Mucosa of descending colon (tissue), 3 donors: Measurements from ENCODE around the gene PUS7L. TPM values are rescaled to one million over a fixed set of nuclear protein-coding genes. Genes with fewer than 3 reads are reported as not detected.

ENCODE experiments used
- ATAC-seq: fragments of 200-7000 bp; cut with Tn5 transposase; one replicate; pipeline ENCODE4 v1.9.1; 2020; ENCODE audit warnings: mild to moderate bottlenecking, moderate library complexity
- DNase-seq, 3 donors: peaks; one replicate each; pipeline ENCODE4 v3.0.0-alpha.2; 2020
- H3K36me3 ChIP-seq: fragments of 200-600 bp; one replicate; pipeline ENCODE4 v1.8.0; 2021; ENCODE audit warnings: low read depth, mild to moderate bottlenecking
- H3K4me1 ChIP-seq: fragments of 200-600 bp; one replicate; pipeline ENCODE4 v1.8.0; 2021; ENCODE audit warnings: low read depth, mild to moderate bottlenecking
- H3K4me3 ChIP-seq: fragments of 200-600 bp; one replicate; pipeline ENCODE4 v1.8.0; 2021; ENCODE audit warnings: mild to moderate bottlenecking
- H3K9me3 ChIP-seq: fragments of 200-600 bp; one replicate; pipeline ENCODE4 v1.8.0; 2021; ENCODE audit warnings: mild to moderate bottlenecking
- CTCF ChIP-seq: fragments of 200-600 bp; IDR thresholded peaks from one replicate; pipeline ENCODE4 v1.8.0; 2022; ENCODE audit warnings: antibody characterized with exemption, mild to moderate bottlenecking
- intact Hi-C, 2 donors: fragments of 100-400 bp; cut with DNase I in 1 of 2; cut with micrococcal nuclease in 1 of 2; formaldehyde crosslinking; loops; one replicate each; pipeline versions ENCODE4 v1.11.0 to v1.11.1; 2022; cut with DNase I, micrococcal nuclease
- total RNA-seq, 3 donors: library from RNA; stranded (reverse); fragmentation: NEBNext Ultra II Directional in 2 of 3; extraction: Animal tissue kit (Norgen Biotek cat#: 25700) in 2 of 3; gene quantifications; one replicate each; pipeline versions ENCODE4 v1.2.1 to v1.2.4, GENCODE V29; 2021 to 2023
- donor health status: DM: no; HTN: no; CAD: no; lungs with moderate emphysema.
- donor health status: DM: no; HTN: no; CAD: no.
- donor health status: DM: no; HTN: yes; CAD: no.

Gene PUS7L
- total RNA-seq, 3 donors from 2014 or later: 9.2 to 18.0 (median 15.1) TPM

GRCh38 chr12:43805149-43805859 lies 46.7 kb upstream of the PUS7L start:
- Histone ChIP-seq H3K36me3 (peaks cover 5% of the 10 kb centered on the region), H3K4me1 (peaks cover 8% of the 10 kb centered on the region), H3K4me3 (peak overlapping the region; percentile 87), H3K9me3 (no peaks in the 10 kb centered on the region)
- TF ChIP-seq CTCF: no peak
- peak in 1 of 3 donors; percentile 13 for DNase-seq
- peak; percentile 28 for ATAC-seq
- intact Hi-C loops: no loop called here

GRCh38 chr12:43797561-43798217 lies 39.1 kb upstream of the PUS7L start:
- peaks cover 5% of the 10 kb centered on the region for H3K36me3 ChIP-seq
- intact Hi-C loops: no loop called here
- H3K4me3 ChIP-seq: no peak overlapping the region
- no peak for DNase-seq
- ATAC-seq: no peak
- H3K4me1 ChIP-seq: no peaks in the 10 kb centered on the region
- no peaks in the 10 kb centered on the region for H3K9me3 ChIP-seq
- no peak for TF ChIP-seq CTCF

DNA sequence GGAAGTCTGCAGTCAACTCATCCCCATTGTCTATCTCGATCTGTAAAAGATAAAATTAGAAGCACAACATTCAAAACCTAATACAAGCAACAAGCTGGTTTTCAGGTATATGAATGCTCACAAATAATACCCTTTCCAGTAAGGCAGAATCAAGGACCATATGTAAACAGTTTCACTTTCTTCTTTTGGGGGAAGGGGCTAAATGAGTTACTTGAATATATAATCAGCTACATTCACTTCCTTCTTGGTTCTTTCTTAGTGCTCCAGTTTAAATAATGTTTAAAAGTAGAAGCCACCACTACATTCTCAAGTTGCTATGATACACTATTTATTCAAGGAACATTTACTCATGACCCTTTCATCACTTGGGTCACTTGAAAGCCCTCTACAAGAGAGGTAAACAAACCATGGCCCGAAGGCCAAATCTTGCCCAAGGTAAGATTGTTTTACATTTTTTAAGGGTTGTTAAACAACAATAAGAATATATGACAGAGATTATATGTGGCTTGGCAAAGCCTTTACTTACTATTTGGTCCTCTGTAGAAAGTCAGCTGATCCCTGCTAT lies 37.2 kb upstream of the PUS7L start:
- Histone ChIP-seq H3K4me3 (no peak overlapping the region), H3K4me1 (no peaks in the 10 kb centered on the region), H3K9me3 (no peaks in the 10 kb centered on the region), H3K36me3 (no peaks in the 10 kb centered on the region)
- no peak for TF ChIP-seq CTCF
- no peak for DNase-seq
- intact Hi-C loops: no loop called here
- no peak for ATAC-seq

GRCh38 chr12:43789941-43790340 lies 31.4 kb upstream of the PUS7L start:
- ATAC-seq: no peak
- intact Hi-C loops: no loop called here
- no peaks in the 10 kb centered on the region for H3K36me3 ChIP-seq
- TF ChIP-seq CTCF: no peak
- no peak for DNase-seq
- H3K9me3 ChIP-seq: no peaks in the 10 kb centered on the region
- H3K4me1 ChIP-seq: no peaks in the 10 kb centered on the region
- no peak overlapping the region for H3K4me3 ChIP-seq

DNA sequence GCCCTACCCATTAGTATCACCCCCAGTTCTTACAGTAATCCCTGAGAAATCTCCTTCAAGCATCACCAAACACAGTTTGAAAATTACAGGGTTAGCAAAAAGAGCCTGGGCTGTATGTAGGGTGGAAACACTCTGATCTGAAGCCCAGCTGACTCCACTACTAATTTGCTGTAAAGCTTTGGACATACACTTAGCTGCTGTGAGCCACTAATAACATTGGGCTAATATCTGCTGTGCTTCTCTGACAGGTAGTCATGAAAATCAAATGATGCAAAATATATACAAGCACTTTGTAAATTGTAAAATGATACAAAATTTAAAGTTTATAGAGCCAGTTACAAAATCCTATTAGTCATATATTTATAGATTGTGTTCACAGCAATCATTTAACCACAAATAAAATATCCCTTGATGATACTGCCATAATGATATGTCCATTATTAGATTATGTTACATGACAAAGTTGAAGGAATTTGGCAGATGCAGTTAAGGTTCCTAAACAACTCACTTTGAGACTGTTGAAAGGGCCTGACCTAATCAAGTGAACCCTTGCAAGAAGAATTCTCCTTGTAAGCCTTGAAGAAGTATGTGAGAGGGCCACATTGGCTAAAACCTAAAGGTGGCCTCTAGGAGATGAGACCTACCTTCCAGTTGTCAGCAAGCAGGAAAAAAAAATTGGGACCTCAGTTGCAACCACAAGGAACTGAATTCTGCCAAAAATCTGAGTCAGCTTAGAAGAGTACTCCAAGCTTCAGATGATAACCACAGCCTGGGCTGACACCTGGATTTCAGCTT lies 28.5 kb upstream of the PUS7L start:
- no peak for TF ChIP-seq CTCF
- no peaks in the 10 kb centered on the region for H3K36me3 ChIP-seq
- DNase-seq: no peak
- no peaks in the 10 kb centered on the region for H3K4me1 ChIP-seq
- no peak for ATAC-seq
- no peaks in the 10 kb centered on the region for H3K9me3 ChIP-seq
- intact Hi-C loops: no loop called here
- H3K4me3 ChIP-seq: no peak overlapping the region
